ENCODE results near the gene PLEKHA8.

- no peak for TF ChIP-seq CTCF (IDR thresholded peaks at IDR 0.05)
- no peak for TF ChIP-seq POLR2A (IDR thresholded peaks at IDR 0.05)
Measured at GRCh38 chr7:30022991-30023390, 5.2 kb upstream of the PLEKHA8 start.

Measured in adrenal gland (tissue), 5 donors.